CD4-positive, alpha-beta T cell treated with Interleukin-6 at 100 ng/mL for 8 hours (primary cell): ENCODE measurements around the gene E2F7.
"Not testable (repeated sequence)": the region's sequence is repeated elsewhere in the genome, so short reads cannot be mapped to it uniquely, and the experiment has no call there.

Experiments
- DNase-seq: peaks from one replicate; pipeline ENCODE4 v3.0.0-alpha.2; 2020; ENCODE audit warnings: mixed read lengths, low spot score

Gene E2F7

DNA sequence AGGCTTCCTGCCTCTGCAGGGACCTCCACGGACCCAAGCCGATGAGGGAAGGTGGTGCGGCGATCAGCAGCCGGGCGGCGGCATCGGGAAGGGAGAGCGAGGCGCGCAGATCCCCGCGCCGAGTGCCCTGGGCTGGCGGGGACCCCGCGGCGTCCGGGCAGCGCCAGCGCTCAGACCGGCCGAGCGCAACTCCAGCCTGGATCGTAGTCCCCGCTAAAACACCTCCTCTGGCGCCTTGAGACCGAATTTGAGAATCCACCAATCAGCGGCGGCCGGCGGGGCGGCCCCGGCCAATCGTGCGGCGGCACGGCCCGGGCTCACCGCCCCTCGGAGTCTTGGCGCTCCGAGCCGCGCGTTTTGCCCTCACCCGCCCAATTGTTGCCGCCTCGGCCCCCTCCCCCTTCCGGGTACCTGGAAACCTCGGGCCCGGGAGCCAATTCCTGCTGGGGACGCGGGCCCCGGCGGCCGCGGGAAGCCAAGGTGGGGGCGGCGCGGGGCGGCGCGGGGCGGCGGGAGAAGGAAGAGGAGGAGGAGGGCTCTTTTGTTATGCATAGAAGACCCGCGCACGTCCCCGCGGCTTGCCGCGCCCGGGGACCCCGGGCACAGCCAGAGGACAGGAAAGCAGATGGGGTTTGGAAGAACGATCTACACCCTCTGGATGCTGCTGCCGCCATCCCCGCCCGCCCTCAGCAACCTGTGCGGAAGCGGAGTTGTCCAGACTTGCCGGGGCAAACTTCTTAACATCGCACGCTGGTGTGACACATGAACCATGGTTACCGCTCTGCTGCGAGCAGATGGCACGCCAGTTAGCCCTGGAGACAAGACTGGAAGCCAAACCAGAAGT, at the start of gene E2F7:
TSS of gene E2F7 (minus strand) at position 209 of the 844 bp plus-strand sequence. CDS start 934 bp downstream, outside the sequence.
- DNase-seq, result peak; percentile 77

DNA sequence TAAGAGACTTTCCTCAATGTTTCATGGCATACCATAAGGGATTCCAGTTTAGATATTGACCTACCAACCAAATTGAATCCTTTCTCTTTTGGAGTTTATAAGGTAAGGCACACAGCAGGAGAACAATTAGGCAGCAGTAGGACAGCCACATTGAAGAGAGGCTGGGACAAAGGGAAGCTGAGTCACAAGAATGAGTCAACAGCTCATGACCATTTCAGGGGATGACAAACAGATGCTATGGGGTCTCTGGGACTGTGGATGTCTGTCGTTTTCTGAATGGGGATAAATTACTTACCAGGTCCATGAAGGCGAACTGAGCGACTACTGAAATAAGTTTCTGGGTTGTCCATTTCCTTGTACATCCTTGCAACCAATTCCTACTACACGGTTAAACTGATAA, 48.6 kb upstream of the E2F7 start:
- no peak for DNase-seq

GRCh38 chr12:77108707-77109106, 43.3 kb upstream of the E2F7 start:
- no peak for DNase-seq

DNA sequence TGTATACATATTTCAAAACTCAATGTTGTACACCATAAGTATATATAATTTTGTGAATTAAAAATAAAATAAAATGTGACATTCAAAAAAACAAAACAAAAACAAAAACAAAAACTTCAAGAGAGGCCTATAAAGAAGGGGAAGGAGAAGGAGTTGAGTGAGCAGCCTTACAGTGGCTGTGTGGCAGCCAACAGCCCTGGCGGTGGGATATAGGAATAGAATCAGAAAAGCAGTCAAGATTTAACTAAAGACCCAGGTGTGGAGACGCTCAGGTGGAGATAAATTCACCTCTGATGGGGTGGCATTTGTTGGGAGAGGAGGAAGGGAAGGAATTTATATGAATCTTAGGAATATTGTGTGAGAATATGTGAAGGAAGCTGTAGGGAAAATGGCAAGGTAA, 41.8 kb upstream of the E2F7 start:
- DNase-seq, result no peak

DNA sequence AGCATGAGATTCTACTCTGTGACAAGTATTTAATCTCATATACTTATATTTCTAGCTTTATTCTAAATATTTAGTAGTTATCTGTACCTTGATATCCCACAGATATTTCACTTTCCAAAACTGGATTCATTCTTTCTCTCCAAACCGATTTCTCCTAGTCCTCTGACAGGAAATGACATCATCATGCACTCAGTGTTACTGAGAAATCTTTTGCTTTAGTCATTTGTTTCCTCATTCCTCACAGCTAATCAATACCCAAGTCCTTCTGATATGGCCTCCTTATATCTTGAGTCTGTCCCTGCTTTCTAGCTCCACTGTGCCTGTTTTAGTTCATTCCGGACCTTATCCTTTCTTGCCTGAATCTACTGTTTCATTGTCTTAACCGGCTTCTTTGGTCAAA, 39.4 kb upstream of the E2F7 start:
- DNase-seq, result no peak

DNA sequence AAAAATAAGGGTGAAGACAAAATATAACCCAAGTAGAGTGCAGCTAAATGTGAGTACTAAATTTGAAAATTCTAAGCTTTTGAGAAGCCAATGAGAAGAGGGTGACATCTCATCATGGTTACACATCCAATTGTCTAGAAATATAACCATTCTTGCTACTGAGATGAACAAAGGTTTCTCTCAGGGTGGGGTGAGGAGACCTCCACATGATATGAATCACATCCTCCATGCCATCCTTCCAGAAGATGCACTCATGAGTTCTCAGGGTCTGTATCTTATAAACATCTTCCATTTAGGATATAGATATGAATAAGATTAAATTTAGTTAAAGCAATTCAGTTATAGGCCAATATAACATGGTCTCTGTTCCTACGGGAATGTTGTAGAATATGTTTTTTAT, 38.9 kb upstream of the E2F7 start:
- DNase-seq, result no peak

GRCh38 chr12:77102691-77103090, 37.3 kb upstream of the E2F7 start:
- no peak for DNase-seq

DNA sequence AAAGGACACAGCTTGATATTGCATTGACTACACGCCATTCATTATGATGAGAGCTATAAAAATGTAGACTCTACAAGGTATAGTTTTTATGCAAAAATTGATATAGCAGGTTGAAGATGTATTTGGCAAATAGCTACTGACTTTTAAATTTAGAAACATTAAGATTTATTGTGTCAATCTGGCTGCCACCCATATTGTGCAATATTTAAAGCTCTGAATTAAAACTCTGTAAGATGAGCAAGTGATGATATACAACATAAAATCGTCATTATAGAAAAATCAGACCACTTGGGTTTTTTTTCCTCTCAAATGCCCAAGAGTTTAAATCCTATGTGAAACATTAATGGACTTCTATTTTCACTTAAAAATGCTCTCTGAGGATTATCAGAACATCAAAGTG, 36.8 kb upstream of the E2F7 start:
- no peak for DNase-seq

- DNase-seq, result no peak
These were observed 34.4 kb upstream of the E2F7 start for GRCh38 chr12:77099799-77100198.

GRCh38 chr12:77097846-77098245, 32.5 kb upstream of the E2F7 start:
- DNase-seq, result no peak

GRCh38 chr12:77092227-77092626, 26.9 kb upstream of the E2F7 start:
- not testable (repeated sequence) for DNase-seq

DNA sequence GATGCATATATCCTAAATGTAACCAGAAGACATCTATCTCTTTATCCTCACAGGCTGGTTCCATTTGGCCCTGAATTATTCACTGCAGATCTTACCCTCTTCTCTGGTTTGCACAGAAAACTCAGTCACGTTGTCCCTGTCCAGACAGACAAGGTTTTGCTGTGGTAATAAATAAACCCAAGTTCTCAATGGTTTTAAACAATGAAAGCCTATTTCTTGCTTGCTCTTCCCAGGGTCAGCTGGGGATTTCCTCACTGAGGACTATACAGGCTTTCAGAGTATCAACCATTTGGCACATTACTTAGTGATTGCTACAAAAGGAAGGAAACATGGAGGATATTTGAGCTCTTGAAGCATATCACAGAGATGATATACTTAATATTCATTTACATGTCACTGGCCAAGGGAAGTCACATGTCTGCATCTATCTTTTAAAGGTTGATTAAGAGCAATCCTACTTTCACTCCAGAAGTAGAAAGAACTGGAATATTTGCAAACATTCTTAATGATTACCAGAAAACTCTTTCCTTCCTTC, 24.4 kb upstream of the E2F7 start:
- no peak for DNase-seq

GRCh38 chr12:77087427-77087826, 22.1 kb upstream of the E2F7 start:
- no peak for DNase-seq

- DNase-seq, result no peak
These were observed 16.7 kb upstream of the E2F7 start for GRCh38 chr12:77082021-77082420.

DNA sequence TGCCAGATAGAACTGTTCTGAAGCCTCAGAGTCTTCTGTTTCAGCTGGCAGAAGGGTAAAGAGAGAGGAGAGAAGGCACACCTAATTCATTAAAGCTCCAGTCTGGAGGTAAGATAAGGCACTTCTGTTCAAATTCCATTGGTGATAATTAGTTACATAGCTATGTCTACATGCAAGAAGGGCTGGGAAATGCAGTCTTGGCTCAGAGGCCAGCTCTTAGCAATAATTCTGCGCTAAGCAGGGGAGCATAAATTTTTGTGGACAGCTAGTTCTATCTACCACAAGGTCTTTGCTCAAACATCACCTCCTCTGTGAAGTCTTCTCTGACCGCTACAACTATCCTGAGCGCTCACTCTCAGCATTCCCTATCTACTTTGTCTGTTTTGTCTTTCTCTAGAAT, 14.3 kb upstream of the E2F7 start:
- no peak for DNase-seq

DNA sequence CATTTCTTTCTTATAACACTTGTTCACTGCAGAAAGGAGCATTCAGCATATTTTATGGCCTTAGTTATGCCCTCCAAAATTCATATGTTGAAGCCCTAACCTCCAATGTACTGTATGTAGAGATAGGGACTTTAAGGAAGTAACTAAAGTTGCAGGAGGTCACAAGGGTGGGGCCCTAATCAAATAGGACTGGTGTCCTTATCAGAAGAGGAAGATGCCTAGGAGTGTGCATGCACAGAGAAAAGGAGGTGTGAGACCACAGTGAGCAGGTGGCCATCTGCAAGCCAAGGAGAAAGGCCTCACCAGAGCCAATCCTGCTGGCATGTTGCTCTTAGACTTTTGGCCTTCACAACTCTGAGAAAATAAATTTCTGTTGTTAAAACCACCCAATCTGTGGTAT, 12.9 kb upstream of the E2F7 start:
- no peak for DNase-seq

DNA sequence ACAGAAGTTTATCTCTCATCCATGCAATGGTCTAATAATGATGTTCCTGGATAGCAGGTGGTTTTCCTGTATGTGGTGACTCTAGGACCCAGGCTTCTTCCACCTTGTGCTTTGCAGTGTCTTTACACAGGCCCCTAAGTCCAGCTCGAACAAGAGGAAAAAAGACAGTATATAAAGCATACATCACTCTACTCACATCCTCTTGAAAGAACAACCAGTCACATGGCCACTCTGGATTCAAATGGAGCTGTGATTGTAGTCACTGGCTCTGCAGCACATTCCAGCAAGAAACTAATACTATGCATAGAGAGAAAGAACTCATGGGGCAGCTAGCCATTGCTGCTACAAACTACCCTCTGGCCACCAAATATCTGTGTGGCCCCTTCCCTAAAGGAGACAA, 11.5 kb upstream of the E2F7 start:
- DNase-seq, result no peak

GRCh38 chr12:77073894-77074293, 8.5 kb upstream of the E2F7 start:
- not testable (repeated sequence) for DNase-seq

- DNase-seq, result no peak
These were observed 7.6 kb upstream of the E2F7 start for GRCh38 chr12:77072833-77073495.

DNA sequence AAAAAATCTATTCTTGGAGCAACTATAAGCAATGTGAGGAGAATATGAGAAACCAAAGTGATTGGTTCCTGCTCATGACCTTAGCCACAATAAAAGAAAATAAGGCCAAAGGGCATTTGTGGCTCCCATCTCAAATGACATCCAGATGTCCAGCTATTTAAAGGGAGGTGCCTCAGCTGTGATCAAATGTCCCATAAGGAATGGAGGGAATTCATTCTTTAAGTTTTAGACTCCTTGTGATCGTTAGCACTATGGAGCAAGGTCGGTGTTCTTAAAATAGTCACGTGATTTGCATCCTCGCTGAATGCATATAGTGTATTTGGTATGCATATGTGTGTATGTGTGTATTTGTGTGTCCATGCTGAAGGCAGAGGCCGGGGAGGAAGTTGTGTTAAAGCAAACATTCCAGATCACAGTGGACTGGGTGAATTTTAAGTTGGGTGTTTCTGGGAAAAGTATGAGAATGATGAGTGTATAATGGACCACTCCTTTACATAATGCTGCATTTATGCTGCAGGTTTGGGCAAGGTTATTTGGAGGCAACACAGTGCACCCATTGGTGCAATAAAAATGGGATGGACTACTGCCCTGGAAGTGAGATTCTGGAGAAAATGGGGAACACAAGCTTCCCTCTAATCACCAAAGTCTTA, 5.6 kb upstream of the E2F7 start:
- no peak for DNase-seq

GRCh38 chr12:77070382-77070781, 5.0 kb upstream of the E2F7 start:
- no peak for DNase-seq

GRCh38 chr12:77064896-77065360, 441 bp downstream of the E2F7 start:
- no peak for DNase-seq
